Superior temporal gyrus (tissue), 1 donor: ENCODE results near the gene STAM.
A peak's percentile ranks its signal among the peaks of the same experiment; 100 is the strongest.
"Not testable (repeated sequence)": the region's sequence is repeated elsewhere in the genome, so short reads cannot be mapped to it uniquely, and the experiment has no call there.

Experiments
- DNase-seq: peaks from one replicate; pipeline ENCODE4 v3.0.0-alpha.2; 2016; ENCODE audit errors: extremely low spot score

The STAM gene

GRCh38 chr10:17643755-17644484, at the start of gene STAM:
Gene STAM, plus strand, starts transcription at chr10:17644151. Its CDS starts 189 bp downstream, at chr10:17644340.
- DNase-seq = peak; percentile 94

DNA sequence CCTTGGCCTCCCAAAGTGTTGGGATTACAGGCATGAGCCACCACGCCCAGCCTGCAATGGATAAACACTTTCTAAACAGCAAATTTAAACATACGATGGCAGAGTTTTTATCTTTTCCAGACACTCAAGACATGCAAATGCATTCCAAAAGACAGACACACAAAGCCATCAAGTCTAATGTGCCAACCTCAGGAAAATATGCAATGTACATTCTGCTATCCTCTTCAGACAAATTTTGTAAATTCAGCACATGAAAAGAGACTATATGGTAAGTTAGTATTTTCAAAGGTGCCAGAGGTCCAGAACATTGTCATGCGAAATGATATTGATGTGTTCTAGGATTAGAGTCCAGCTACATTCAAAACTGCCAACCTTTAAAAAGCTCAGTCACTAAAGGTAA, 46.6 kb upstream of the STAM start:
- DNase-seq = no peak

- DNase-seq = no peak
Observed at GRCh38 chr10:17599089-17599488, 44.9 kb upstream of the STAM start.

GRCh38 chr10:17605936-17606335, 38.0 kb upstream of the STAM start:
- DNase-seq = no peak

DNA sequence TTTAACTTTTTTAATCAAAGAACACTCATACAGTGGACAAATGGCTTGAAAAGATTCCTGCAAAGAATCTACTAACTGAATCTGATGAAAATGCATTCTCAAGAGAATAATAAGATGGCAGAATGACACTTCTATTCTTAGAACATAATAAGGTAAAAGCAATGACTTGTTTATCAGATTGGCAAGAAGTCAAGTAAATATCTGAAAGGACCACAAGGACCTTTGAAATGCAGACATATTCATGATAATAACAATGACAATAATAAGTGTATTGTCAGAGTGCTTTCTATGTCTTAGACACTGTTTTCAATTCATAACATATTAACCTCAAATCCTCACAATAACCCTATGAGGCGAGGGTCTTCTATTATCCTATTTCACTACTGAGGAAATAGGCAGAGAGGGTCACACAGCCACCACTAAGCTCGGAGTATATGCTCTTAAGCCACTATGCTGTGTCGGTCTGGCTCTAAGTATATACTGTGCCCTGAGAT, 37.4 kb upstream of the STAM start:
- DNase-seq = no peak

DNA sequence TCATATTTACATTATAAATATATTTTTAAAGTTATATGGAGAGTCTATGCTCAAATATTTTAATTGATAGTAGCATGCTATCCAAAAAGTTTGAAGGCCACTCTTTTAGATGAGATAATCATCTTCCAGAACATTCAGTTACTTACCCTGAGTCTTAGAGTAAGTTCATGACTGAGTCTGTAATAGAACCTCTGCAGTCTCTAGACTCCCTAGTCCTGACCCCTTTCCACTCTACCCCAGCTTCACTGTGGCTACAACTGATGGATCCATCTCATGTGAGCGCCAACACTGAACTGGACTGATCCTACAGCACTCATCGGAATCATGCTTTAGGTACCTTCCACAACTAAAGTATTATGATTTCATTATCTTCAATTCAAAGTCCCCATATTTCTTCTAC, 36.9 kb upstream of the STAM start:
- DNase-seq = no peak

GRCh38 chr10:17607603-17608332, 36.2 kb upstream of the STAM start:
- peak; percentile 89 for DNase-seq

DNA sequence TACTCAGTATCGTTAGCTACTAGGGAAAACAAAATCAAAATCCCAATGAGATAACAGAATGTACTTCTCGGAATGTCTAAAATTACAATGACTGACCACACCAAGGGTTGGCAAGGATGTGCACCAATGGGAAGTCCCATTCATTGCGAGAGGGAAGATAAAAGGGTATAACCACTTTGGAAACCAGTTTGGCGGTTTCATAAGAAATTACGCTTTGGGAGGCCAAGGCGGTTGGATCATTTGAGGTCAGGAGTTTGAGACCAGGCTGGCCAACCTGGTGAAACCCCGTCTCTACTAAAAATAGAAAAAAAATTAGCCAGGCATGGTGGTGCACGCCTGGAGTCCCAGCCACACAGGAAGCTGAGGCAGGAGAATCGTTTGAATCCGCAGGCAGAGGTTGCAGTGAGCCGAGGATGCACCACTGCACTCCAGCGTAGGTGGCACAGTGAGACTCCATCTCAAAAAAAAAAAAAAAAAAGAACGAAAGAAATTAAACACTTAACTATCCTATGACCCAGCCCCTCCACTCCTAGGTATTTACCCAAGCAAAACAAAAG, 34.4 kb upstream of the STAM start:
- no peak for DNase-seq

DNA sequence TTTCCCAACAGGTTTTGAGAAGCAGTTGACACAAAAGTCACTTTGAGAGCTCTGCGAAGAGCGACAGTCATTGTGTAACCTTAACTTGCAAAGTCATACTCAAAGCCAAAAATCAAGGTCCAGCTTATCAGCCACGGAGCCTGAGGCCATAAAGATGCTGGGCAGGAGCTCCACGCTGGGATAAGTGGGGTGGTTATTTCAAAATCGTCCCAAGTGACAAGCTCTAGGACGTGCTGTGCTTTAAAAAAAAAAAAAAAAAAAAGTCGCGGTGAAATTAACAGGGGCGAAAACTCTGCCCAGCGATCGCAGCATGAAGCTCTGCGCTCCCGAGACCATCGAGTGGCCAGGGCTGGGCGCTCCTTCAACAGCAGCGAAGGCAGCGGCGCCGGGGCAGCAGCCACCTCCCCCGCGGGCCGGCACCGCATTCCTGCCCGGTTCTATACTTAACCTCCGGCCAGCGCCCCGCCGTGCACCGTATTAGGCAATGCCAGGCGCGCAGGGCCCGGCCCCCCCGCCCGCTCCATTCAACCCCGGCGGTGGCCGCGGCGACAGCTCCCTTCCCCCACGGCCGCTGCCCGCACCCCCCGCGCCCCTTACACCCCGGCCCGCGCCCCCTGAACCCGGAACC, 27.4 kb upstream of the STAM start:
- DNase-seq = peak; percentile 22

DNA sequence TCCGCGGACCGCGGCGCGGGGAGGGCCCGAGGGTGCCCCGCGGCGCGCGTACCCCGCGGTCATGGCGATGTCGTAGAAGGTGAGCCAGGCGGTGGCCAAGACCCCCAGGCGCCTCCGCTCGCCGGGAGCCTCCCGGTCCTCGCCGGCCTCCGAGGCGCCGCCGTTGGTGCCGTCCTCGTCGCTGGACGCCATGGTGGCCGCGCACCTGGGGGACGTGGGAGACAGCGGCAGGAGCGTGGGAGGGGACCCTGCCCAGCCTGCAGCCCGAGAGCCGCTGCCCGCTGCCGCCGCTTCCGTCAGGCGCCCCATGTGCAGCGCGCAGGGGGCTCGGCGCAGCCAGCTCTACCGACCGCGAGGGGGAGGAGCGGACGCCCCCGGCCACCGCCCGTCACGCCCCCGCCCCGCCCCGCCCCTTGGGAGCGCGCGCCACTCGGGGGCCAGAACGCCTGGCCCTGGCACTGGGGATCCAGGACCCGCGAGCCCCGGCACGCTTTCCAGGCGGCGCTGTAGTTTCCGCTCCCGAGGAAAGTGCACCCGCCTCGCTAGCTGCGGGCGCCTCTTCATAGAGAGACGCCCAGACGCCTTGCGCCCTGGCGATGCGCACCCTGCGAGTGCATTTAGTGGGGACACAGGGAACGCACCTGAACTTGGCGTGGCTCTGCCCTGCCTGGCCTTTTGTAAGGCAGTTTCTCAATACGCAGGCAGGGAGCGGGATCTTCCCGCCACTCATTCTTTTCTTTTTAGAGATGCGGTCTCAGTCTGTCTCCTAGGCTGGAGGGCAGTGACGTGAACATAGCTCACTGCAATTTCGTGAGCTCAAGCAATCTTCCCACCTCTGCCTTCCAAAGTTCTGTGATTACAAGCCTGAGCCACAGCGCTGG, 26.7 kb upstream of the STAM start, which contains the start of gene HACD1:
Gene HACD1 (minus strand): TSS at position 344 of the 881 bp plus-strand sequence. CDS start 35 bp downstream, at position 309.
- peak; percentile 64 for DNase-seq

DNA sequence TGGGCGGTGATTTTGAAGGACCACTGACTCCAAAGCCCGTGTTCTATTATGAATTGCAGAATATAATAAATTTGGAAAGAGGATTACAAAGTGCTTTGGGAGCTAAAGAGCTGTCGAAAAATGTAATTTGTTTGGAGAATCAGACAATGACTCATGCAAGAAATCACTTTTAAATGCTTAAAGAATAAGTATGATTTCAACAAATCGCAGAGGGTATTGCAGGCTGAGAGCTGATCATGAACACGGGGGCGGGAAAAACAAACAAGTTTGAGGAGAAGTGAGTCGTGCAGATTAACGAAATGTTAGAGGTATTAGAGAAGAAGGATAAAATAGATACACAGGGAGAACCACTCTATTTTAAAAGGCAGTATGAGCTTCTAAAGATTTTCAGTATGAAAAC, 21.9 kb upstream of the STAM start:
- no peak for DNase-seq

- DNase-seq = no peak
Observed at GRCh38 chr10:17624996-17625395, 19.0 kb upstream of the STAM start.

DNA sequence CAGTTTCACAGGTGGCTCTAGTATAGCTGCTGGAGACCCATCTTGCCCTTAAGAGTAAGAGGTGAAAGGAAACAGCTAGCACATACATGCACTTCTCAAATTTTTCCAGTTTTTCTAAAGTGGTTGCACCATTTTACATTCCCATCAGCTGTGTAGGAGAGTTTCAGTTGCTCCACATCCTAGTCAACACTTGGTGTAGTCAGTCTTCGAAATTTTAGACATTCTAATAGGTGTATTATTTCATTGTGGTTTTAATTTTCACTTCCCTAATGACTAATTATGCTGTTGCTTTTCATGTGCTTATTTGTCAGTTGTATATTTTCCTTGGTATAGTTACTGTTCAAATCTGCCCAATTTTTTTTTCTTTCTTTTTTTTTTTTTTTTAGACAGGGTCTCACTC, 17.3 kb upstream of the STAM start:
- DNase-seq = no peak

- not testable (repeated sequence) for DNase-seq
Observed at GRCh38 chr10:17632590-17632989, 11.4 kb upstream of the STAM start.

- DNase-seq = no peak
Observed at GRCh38 chr10:17633353-17633752, 10.6 kb upstream of the STAM start.

DNA sequence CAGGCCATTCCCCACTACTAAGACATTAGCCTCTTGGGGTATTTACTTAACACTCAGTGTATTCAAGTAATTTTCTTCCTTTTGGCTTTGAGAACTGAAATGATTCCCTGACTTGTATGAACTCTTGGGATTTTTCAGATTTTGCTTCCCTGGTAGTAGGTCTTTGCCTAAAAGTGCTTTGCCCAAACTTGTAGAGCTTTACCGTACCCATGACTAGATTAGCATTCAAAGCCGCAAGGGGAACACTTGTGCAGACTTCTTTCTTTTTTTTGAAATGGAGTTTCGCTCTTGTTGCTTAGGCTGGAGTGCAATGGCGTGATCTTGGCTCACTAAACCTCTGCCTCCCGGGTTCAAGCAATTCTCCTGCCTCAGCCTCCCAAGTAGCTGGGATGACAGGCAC, 6.1 kb upstream of the STAM start:
- DNase-seq = no peak

GRCh38 chr10:17640331-17640816, 3.6 kb upstream of the STAM start:
- no peak for DNase-seq

DNA sequence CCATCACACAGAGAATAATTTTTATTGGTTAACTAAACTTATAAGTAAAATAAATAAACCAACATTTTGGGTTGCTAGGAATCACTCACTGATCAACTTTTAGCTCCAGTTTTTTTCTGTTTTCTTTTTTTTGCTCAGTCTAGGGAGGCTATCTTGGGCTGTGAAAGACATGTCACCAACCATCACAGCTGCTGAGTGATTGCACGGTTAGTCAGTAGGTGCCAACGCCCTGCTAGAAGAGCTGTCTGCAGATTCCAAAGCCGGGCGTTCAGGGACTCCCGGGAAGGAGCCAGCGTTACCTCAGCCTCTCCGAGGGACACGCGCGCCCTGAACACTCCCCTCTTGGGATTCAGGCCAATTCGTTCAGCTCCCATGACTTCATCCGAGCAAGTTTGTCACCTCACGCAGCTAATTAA, 604 bp upstream of the STAM start:
- DNase-seq = no peak

- peak; percentile 46 for DNase-seq
Observed at GRCh38 chr10:17644485-17644943, 563 bp downstream of the STAM start.

- peak; percentile 6 for DNase-seq
Observed at GRCh38 chr10:17645621-17646345, 1.8 kb downstream of the STAM start.
